GM18858 (cell line): ENCODE data around the gene PTPRM.

Experiments used
- ATAC-seq: cut with Tn5 transposase; IDR thresholded peaks from one replicate; pipeline ENCODE4 v1.9.1; 2021; ENCODE audit not compliant: unreplicated experiment

The PTPRM gene

GRCh38 chr18:7626175-7626921 is 59.2 kb downstream of the PTPRM start:
- no peak for ATAC-seq

GRCh38 chr18:7626922-7627440 is 59.9 kb downstream of the PTPRM start:
- ATAC-seq, result no peak

- no peak for ATAC-seq
These were observed 62.3 kb downstream of the PTPRM start for GRCh38 chr18:7629416-7629815.

- no peak for ATAC-seq
These were observed 63.8 kb downstream of the PTPRM start for GRCh38 chr18:7630731-7631442.

- no peak for ATAC-seq
These were observed 65.3 kb downstream of the PTPRM start for GRCh38 chr18:7632152-7633098.

GRCh38 chr18:7633171-7633570 is 66.1 kb downstream of the PTPRM start:
- ATAC-seq, result no peak

- ATAC-seq, result no peak
These were observed 68.8 kb downstream of the PTPRM start for GRCh38 chr18:7635948-7636347.

GRCh38 chr18:7637269-7637668 is 70.2 kb downstream of the PTPRM start:
- ATAC-seq, result no peak

GRCh38 chr18:7638321-7638720 is 71.2 kb downstream of the PTPRM start:
- ATAC-seq, result no peak

GRCh38 chr18:7641813-7642212 is 74.7 kb downstream of the PTPRM start:
- ATAC-seq, result no peak

GRCh38 chr18:7642331-7642890 is 75.3 kb downstream of the PTPRM start:
- ATAC-seq, result no peak

- ATAC-seq, result no peak
These were observed 78.6 kb downstream of the PTPRM start for GRCh38 chr18:7645756-7646155.

- ATAC-seq, result no peak
These were observed 79.2 kb downstream of the PTPRM start for GRCh38 chr18:7646174-7646886.

- ATAC-seq, result no peak
These were observed 80.4 kb downstream of the PTPRM start for GRCh38 chr18:7647500-7647899.

- ATAC-seq, result no peak
These were observed 89.9 kb downstream of the PTPRM start for GRCh38 chr18:7657050-7657449.

- no peak for ATAC-seq
These were observed 90.8 kb downstream of the PTPRM start for GRCh38 chr18:7657937-7658336.

- no peak for ATAC-seq
These were observed 91.6 kb downstream of the PTPRM start for GRCh38 chr18:7658701-7659100.

GRCh38 chr18:7661207-7661606 is 94.1 kb downstream of the PTPRM start:
- no peak for ATAC-seq

GRCh38 chr18:7662866-7663265 is 95.8 kb downstream of the PTPRM start:
- no peak for ATAC-seq
